ENCODE data around the gene AAR2. TPM values are rescaled to one million over a fixed set of nuclear protein-coding genes. Genes with fewer than 3 reads are reported as not detected.
A peak's percentile ranks its signal among the peaks of the same experiment; 100 is the strongest.

AAR2 gene
- total RNA-seq, 1 donor from 2014 or later, result 20.3 TPM

GRCh38 chr20:36199345-36200257, 36.7 kb upstream of the AAR2 start:
- Mint-ChIP-seq H3K4me3 (ENCODE audit: unreplicated experiment) (no peak overlapping the region), H3K27me3 (ENCODE audit: unreplicated experiment) (peaks cover 2% of the 10 kb centered on the region), H3K36me3 (ENCODE audit: low read depth, unreplicated experiment) (peaks cover 12% of the 10 kb centered on the region), H3K4me1 (ENCODE audit: unreplicated experiment) (peaks cover 4% of the 10 kb centered on the region), H3K9me3 (ENCODE audit: unreplicated experiment) (no peaks in the 10 kb centered on the region), H3K27ac (ENCODE audit: unreplicated experiment) (no peak overlapping the region)
- DNase-seq (ENCODE audit: low spot score), result peak; percentile 86
- TF ChIP-seq, protein P1, sequence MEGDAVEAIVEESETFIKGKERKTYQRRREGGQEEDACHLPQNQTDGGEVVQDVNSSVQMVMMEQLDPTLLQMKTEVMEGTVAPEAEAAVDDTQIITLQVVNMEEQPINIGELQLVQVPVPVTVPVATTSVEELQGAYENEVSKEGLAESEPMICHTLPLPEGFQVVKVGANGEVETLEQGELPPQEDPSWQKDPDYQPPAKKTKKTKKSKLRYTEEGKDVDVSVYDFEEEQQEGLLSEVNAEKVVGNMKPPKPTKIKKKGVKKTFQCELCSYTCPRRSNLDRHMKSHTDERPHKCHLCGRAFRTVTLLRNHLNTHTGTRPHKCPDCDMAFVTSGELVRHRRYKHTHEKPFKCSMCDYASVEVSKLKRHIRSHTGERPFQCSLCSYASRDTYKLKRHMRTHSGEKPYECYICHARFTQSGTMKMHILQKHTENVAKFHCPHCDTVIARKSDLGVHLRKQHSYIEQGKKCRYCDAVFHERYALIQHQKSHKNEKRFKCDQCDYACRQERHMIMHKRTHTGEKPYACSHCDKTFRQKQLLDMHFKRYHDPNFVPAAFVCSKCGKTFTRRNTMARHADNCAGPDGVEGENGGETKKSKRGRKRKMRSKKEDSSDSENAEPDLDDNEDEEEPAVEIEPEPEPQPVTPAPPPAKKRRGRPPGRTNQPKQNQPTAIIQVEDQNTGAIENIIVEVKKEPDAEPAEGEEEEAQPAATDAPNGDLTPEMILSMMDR (IDR thresholded peaks at IDR 0.05; ENCODE audit: unreplicated experiment), result peak; percentile 92

DNA sequence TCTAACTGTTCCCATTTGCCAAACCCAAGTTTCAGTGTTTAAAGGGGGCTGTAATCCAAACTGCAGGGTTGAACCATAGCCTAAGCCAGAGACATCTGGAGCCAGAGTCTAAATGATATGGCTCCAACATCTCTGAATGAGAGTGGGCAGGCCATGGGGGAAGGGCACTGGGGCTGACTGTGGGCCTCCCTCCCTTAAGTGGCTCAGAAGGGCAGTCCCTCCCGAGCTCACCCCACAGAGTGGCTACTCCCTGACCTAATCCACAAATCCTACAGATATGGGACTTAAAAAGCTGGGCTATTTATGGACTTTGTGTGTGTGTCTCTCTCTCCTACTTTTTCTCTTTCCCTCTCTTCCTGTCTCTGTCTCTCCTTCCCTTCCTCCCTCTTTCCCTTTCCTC, 35.8 kb upstream of the AAR2 start:
- peaks cover 7% of the 10 kb centered on the region for H3K36me3 Mint-ChIP-seq (ENCODE audit: low read depth, unreplicated experiment)
- peaks cover 2% of the 10 kb centered on the region for H3K27me3 Mint-ChIP-seq (ENCODE audit: unreplicated experiment)
- H3K9me3 Mint-ChIP-seq (ENCODE audit: unreplicated experiment), result no peaks in the 10 kb centered on the region
- peaks cover 4% of the 10 kb centered on the region for H3K4me1 Mint-ChIP-seq (ENCODE audit: unreplicated experiment)
- no peak for DNase-seq (ENCODE audit: low spot score)
- no peak overlapping the region for H3K27ac Mint-ChIP-seq (ENCODE audit: unreplicated experiment)
- TF ChIP-seq, protein P1 (IDR thresholded peaks at IDR 0.05; ENCODE audit: unreplicated experiment), result no peak
- no peak overlapping the region for H3K4me3 Mint-ChIP-seq (ENCODE audit: unreplicated experiment)

- H3K4me3 Mint-ChIP-seq (ENCODE audit: unreplicated experiment), result no peak overlapping the region
- H3K36me3 Mint-ChIP-seq (ENCODE audit: low read depth, unreplicated experiment), result peaks cover 9% of the 10 kb centered on the region
- peaks cover 2% of the 10 kb centered on the region for H3K27me3 Mint-ChIP-seq (ENCODE audit: unreplicated experiment)
- no peak overlapping the region for H3K27ac Mint-ChIP-seq (ENCODE audit: unreplicated experiment)
- TF ChIP-seq, protein P1 (IDR thresholded peaks at IDR 0.05; ENCODE audit: unreplicated experiment), result no peak
- peaks cover 4% of the 10 kb centered on the region for H3K4me1 Mint-ChIP-seq (ENCODE audit: unreplicated experiment)
- no peaks in the 10 kb centered on the region for H3K9me3 Mint-ChIP-seq (ENCODE audit: unreplicated experiment)
- DNase-seq (ENCODE audit: low spot score), result no peak
Measured at GRCh38 chr20:36201198-36201597, 35.1 kb upstream of the AAR2 start.

DNA sequence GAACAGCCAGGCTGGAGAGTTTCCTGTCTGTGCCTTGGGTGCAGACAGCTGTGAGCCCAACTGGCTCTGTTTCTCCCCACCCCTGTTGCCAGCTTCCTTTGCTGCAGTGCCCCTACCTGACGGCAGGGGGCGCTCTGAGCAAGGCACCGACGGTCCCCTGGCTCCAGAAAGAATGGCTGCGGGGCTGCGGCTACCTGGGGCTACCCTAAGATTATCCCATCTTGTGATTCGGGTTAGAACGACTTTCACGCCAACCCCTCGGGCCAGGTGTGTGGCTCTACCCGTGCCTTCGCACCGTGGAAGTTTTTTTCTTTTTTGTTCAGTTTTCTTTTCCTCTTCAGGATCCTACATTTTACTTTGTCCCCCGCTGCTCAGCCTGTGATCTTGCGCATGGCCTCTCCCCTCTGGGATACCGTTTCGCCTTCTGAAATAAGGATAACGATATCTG, 33.4 kb upstream of the AAR2 start:
- H3K27ac Mint-ChIP-seq (ENCODE audit: unreplicated experiment), result no peak overlapping the region
- H3K9me3 Mint-ChIP-seq (ENCODE audit: unreplicated experiment), result no peaks in the 10 kb centered on the region
- H3K4me3 Mint-ChIP-seq (ENCODE audit: unreplicated experiment), result no peak overlapping the region
- TF ChIP-seq, protein P1 (IDR thresholded peaks at IDR 0.05; ENCODE audit: unreplicated experiment), result peak; percentile 99
- H3K36me3 Mint-ChIP-seq (ENCODE audit: low read depth, unreplicated experiment), result peaks cover 10% of the 10 kb centered on the region
- H3K4me1 Mint-ChIP-seq (ENCODE audit: unreplicated experiment), result peaks cover 4% of the 10 kb centered on the region
- peaks cover 2% of the 10 kb centered on the region for H3K27me3 Mint-ChIP-seq (ENCODE audit: unreplicated experiment)
- peak; percentile 89 for DNase-seq (ENCODE audit: low spot score)

DNA sequence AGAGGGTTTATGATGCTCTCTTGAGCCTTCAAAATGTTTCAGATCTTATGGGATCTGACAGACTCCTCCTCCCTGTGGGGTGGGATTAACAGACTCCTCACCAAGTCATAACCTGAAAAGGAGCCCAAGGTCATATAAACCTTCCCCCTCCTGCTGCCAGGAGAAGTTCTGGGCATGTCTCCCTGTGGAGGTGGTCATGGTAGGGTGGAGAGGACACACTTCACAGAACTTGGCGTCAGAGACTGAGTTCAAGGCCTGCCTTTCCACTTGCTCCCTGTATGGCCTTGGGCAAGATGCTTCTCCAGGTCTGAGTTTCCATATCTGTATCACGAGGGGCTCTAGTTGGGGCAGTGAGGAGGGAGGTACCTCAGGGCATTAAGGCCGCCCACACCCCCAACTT, 32.4 kb upstream of the AAR2 start:
- Mint-ChIP-seq H3K4me3 (ENCODE audit: unreplicated experiment) (no peak overlapping the region), H3K4me1 (ENCODE audit: unreplicated experiment) (peaks cover 5% of the 10 kb centered on the region), H3K27me3 (ENCODE audit: unreplicated experiment) (peaks cover 3% of the 10 kb centered on the region), H3K27ac (ENCODE audit: unreplicated experiment) (no peak overlapping the region), H3K36me3 (ENCODE audit: low read depth, unreplicated experiment) (peaks cover 13% of the 10 kb centered on the region), H3K9me3 (ENCODE audit: unreplicated experiment) (no peaks in the 10 kb centered on the region)
- DNase-seq (ENCODE audit: low spot score), result no peak
- TF ChIP-seq, protein P1 (IDR thresholded peaks at IDR 0.05; ENCODE audit: unreplicated experiment), result no peak
